Ammon's horn (tissue), 1 donor: ENCODE results near the gene CD244.
"Not testable (repeated sequence)": the region's sequence is repeated elsewhere in the genome, so short reads cannot be mapped to it uniquely, and the experiment has no call there.

Experiments
- DNase-seq: peaks from one replicate; pipeline ENCODE4 v3.0.0-alpha.2; 2016; ENCODE audit warnings: low spot score

Gene CD244

GRCh38 chr1:160810486-160810885 lies 52.2 kb downstream of the CD244 start:
- no peak for DNase-seq

DNA sequence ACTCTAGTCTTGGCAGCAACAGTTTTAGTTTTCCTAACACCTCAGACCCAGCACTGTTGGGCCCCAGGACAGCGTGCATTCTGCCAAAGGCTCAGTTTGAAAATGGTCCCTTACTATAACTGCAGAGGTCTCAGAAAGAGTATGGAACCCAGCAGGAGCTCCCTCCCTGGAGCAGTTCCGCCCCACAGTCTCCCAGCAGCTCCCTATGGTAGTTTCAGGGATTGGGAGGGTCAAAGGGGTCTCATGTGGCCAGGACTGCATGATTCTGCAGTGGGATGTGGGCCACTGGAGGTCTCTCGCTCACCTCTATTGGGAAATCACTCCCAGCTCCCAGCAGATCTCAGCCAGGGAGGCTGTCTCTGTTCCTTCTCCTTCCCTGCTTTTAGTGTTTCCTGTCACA lies 54.4 kb downstream of the CD244 start:
- DNase-seq = no peak

DNA sequence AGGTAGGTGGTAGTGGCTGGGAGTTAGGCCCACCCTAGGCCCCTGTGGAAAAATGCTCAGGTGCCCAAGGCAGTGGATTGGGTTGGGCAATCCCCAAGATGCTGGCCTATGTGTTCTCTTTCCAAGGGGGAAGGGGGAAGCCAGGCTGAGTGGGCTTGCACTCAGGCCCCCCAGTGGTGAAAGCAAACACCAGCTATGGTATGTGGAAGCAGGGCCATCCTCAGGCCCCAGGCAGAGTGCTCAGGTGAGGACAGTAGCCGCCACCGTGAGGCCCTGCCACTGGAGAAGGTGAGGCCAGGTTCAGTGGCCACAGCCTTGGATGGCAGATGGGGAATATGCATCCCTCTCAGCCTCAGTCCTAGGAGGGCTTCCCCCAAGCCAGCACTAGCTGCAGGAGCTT lies 54.9 kb downstream of the CD244 start:
- no peak for DNase-seq

DNA sequence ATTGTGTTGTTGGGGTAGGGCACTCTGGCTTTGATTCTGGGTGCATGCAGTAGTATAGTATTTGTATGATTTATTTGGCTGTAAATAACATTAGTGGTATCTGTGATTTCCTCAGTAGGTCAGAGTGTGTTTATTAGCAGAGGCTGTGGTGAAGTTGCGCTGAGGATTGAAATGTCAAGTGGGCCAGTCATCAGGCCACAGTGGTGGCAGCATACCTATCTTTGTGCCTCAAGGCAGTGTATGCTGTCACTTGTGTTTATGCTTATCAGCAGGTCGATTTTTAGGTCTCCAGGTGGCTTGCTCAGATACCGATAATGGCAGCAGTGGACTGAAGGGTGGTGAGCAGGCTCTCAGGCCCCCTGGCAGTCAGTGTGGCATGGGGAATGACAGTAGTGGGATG lies 55.4 kb downstream of the CD244 start:
- no peak for DNase-seq

- no peak for DNase-seq
Observed at GRCh38 chr1:160806784-160807183, 55.9 kb downstream of the CD244 start.

DNA sequence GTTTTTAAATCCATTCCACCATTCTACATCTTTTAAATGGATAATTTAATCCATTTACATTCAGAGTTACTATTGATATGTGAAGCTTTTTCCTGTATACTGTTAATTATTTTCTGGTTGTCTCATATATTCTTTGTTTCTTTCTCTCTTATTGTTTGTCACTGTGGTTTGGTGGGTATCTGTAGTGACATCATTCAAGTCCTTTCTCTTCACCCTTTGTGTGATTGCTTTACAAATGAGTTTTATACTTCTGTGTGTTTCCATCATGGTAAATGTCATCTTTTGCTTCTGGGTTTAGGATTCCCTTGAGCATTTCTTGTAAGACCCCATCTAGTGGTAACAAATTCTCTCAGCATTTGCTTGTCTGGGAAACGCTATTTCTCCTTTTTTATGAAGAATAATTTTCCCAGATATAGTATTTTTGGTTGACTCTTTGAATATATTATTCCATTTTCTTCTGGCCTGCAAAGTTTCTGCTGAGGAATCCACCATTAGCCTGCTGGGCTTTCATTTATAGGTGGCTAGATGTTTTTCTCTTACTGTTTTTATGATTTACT lies 56.5 kb downstream of the CD244 start:
- no peak for DNase-seq

- DNase-seq = no peak
Observed at GRCh38 chr1:160801836-160802580, 60.7 kb downstream of the CD244 start.

- no peak for DNase-seq
Observed at GRCh38 chr1:160800645-160801408, 61.9 kb downstream of the CD244 start.

DNA sequence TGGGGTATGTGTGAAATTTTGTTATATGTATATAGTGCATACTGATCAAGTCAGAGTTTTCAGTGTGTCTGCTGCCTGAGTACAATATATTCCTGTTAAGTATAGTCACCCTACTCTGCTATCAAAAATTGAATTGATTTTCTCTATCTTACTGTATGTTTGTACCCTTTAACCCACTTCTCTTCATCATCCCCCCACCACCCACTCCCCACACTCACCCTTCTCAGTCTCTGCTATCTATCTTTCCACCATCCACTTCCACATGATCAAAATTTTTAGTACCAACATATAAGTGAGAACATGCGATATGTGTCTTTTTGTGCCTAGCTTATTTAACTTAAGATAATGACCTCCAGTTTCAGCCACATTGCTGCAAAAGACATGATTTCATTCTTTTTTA lies 62.5 kb downstream of the CD244 start:
- no peak for DNase-seq

DNA sequence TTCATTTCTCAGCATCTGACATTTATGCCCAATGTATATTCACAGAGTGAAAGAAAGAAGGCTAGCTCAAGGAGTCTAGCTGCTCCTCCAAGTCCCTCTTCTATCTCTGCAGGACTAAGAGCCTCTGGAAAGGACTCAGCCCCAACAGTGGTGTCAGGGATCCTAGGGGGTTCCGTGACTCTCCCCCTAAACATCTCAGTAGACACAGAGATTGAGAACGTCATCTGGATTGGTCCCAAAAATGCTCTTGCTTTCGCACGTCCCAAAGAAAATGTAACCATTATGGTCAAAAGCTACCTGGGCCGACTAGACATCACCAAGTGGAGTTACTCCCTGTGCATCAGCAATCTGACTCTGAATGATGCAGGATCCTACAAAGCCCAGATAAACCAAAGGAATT lies 63.0 kb downstream of the CD244 start:
- no peak for DNase-seq

- DNase-seq = no peak
Observed at GRCh38 chr1:160798439-160798838, 64.2 kb downstream of the CD244 start.

DNA sequence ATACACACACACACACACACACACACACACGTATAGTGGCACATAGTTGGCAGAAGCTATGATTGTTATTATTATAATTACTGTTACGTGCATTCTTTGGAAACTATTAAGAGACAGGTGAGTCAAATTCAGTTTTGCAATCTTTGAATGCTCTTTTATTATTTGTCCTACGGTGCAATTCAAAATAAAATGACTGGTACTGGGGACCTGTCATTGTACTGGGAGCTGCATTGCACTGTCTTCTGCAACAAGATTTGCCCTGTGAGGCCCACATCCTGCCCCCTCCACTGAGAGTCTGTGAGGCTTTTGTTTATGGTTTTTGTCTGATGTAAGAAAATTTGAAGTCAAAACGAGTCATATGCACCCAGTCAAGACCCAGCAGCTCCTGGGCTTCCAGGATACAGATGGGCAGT lies 64.8 kb downstream of the CD244 start:
- DNase-seq = no peak

DNA sequence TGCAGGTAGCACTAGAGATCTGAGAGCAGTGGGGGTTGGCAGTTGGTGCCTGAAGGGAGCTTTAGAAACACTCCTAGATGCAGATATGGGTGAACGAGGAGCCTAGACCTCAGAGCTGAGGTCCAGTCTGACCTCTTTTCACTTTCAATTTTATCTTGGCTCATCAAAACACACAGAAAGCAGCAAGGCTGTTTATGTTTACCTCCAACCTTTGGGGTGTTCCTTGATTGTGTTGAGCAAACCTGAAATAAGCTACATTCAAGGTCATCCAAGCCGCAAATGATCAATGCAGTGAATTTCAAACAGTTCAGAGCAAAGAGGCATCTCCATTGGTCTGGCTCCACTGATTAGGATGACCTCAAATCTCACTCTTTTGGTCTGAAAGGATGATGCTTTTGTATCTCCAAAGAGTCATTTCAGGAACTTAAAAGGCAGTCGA lies 65.4 kb downstream of the CD244 start:
- DNase-seq = no peak

GRCh38 chr1:160795951-160796383 lies 66.7 kb downstream of the CD244 start, which contains the start of gene LY9:
TSS of gene LY9 (plus strand) at chr1:160796174. CDS start at chr1:160796188, 14 bp downstream.
- DNase-seq = no peak

DNA sequence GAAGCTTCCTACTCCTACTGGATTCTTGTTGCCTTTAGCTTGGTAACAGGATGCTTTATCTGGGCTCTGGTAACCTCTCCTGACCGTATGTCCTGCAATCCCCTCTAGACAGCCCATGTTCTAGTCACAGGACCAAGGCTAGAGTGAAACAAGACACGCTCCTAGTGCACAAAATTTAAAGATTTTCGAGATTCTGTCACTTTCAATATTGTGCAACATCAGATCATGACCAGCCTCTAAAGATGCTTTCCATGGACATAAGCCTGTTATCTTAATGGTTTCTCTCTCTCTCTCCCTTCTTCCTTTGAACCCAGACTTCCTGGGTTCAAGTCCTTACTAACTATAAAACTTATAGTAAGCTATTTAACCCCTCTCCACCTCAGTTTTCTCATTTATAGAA lies 68.3 kb downstream of the CD244 start:
- DNase-seq = no peak

DNA sequence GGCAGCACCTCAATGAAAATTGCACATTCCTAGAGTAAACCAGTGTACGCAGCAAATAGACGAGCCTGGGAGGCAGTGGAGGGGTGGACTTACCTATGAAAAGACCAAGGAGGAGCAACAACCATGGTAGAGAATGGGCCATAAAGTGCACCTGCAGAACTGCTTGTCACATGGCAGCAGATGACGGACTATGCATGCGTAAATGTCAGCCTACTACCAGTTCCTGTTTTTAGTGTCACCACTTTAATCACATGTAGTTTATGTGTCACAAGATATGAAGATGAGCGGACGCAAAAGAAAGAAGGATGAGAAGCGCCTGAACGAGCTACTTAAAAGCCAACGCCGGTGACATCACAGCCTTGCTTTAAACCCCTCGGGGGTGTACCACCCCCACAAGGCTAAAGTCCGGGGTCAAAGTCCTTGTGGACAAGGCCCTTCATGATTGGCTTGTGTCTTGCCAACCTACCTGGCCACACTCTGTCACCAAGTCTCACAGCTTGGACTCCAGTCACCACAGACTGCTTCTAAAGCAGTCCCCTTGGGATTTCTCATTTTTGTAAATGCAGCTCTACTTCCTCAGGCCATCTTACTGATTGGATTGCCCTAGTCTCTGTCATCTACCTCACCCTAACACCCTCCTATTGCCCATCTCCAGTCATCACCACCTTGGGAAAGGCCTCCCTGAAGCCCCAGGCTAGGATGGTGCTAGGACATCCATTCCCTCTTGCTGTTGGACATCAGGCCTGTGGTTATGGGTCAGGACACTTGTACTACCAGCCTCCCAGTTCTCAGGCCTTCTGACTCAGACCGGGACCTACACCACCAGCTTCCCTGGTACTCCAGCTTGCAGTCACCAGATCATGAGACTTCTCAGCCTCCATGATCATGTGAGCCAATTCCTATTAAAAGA lies 72.7 kb downstream of the CD244 start:
- DNase-seq = no peak

GRCh38 chr1:160789051-160789701 lies 73.5 kb downstream of the CD244 start:
- DNase-seq = no peak

- not testable (repeated sequence) for DNase-seq
Observed at GRCh38 chr1:160782988-160783765, 79.5 kb downstream of the CD244 start.

DNA sequence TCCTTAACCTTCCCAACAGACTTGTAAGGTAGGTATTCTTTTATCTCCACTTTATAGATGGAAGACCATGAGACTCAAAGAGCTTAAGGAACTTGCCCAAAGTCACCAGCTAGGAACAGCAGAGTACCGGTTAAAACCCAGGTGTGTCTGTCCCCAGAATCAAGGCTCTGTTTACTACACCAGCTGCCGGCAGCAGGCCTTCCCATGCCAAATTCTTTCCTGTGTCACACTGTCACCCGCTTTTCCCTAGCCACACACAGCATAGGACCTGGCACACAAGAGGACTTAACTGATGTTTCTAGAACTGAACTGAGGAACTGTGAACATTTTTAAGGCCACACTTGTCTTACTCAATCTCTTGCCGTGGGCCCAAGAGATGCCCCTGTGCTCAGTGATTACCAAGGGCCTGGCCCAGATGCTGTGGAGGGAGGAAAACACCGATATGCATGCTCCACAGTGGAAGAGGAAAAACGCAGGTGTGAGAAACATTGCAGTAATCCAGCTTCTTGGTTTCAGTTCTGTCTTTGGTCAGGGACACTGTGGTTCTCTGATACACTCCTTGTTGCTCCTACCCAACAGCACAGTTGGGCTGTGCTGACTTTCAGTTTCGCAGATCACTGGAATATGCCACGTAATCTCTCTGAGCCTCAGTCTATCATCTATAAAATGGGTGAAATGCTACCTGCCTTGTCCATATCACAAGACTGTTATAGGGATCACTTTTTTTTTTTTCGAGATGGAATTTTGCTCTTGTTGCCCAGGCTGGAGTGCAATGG lies 80.6 kb downstream of the CD244 start:
- peak; percentile 16 for DNase-seq
